Hematopoietic multipotent progenitor cell treated with erythropoietin and hydrocortisone succinate and interleukin-3 and kit ligand, for 4 days (in vitro differentiated cells): Measurements from ENCODE around the gene VBP1.
"Not testable (repeated sequence)": the region's sequence is repeated elsewhere in the genome, so short reads cannot be mapped to it uniquely, and the experiment has no call there.

Source experiments
- DNase-seq: peaks from one replicate; pipeline ENCODE4 v3.0.0-alpha.2; 2015

VBP1 gene

DNA sequence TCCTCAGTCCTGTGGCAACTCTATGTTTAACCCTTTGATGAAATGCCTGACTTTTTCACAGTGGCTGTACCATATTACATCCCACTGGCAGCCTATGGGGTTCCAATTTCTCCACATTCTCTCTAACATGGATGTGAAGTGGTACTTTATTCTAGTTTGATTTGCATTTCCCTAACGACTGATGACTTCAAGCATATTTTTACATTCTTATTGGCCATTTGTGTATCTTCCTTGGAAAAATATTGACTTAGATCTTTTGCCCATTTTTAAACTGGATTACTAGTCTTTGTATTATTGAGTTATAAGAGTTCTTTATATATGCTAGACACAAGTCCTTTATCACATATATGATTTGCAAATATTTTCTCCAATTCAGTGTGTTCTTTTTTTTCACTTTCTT lies 50.2 kb downstream of the VBP1 start:
- no peak for DNase-seq

DNA sequence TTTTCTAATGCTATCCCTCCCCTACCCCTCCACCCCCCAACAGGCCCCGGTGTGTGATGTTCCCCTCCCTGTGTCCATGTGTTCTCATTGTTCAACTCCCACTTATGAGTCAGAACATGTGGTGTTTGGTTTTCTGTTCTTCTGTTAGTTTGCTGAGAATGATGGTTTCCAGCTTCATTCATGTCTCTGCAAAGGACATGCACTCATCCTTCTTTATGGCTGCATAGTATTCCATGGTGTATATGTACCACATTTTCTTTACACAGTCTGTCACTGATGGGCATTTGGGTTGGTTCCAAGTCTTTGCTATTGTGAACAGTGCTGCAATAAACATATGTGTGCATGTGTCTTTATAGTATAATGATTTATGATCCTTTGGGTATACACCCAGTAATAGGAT lies 51.7 kb downstream of the VBP1 start:
- not testable (repeated sequence) for DNase-seq

DNA sequence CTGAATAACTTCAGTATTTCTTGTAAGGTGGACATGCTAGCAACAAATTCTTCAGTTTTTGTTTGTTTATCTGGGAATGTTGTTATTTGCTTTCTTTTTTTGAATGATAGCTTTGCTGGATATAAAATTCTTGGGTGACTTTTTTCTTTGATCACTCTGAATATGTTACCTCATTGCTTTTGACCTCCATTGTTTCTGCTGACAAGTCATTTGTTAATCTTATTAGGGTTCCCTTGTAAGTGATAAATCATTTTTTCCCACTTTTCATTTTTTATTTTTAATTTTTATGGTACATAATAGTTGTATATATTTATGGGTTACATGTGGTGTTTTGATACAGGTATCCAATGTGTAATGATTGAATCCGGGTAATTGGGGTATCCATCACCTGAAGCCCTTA lies 54.7 kb downstream of the VBP1 start:
- no peak for DNase-seq

DNA sequence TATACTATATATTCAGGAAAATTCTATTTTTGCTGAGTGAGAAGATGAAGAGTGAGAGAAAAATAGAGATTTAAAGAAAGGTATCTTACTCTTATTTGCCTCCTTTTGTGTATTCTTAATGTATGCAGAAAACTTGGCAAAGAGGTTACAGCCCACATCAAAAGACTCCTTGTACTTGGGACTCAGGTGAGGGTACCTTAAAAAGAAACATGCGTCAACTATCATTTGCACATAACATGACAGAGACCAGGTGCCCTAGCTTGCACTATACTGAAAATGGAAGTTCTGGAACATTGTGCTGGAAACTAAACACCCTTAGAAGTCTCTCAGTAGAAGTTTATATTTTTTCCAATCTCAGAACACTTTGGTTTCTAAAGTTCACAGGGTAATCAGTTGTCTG lies 63.6 kb downstream of the VBP1 start:
- no peak for DNase-seq
